HEK293 (cell line): Measurements from ENCODE around the gene VPS26B.
A peak's percentile ranks its signal among the peaks of the same experiment; 100 is the strongest.

Experiments
- CTCF ChIA-PET: fragments of 350-600 bp; formaldehyde crosslinking; extraction: SDS; loops from one replicate; lab custom pipeline; 2021; ENCODE audit warnings: antibody characterized with exemption; lab: Yijun Ruan, JAX
- POLR2A ChIA-PET: fragments of 300-600 bp; formaldehyde crosslinking; extraction: SDS; loops from one replicate; lab custom pipeline; 2020; ENCODE audit warnings: antibody characterized with exemption, inconsistent platforms; lab: Yijun Ruan, JAX
- H3K27ac ChIP-seq: fragments of 200-500 bp; sonication (Bioruptor generic); 2 replicates; pipeline ENCODE4 v1.5.1; 2014; ENCODE audit warnings: low read depth, low read length, control low read depth, inconsistent platforms; ENCODE audit errors: extremely low read depth
- H3K36me3 ChIP-seq, 2 experiments: fragments of 200-500 bp in 1 of 2; sonication (Bioruptor generic) in 1 of 2; 1 replicate in 1 of 2; 2 replicates in 1 of 2; pipeline ENCODE4 v1.5.1; 2014 to 2017; ENCODE audit warnings: inconsistent platforms in 2 of 2, low read length in 2 of 2; ENCODE audit not compliant: control insufficient read depth in 2 of 2, insufficient read depth in 1 of 2
- H3K4me1 ChIP-seq: fragments of 200-500 bp; sonication (Bioruptor generic); 2 replicates; pipeline ENCODE4 v1.5.1; 2014; ENCODE audit warnings: mild to moderate bottlenecking, low read length, inconsistent platforms; ENCODE audit not compliant: control insufficient read depth, insufficient read depth
- H3K4me3 ChIP-seq: 2 replicates; pipeline ENCODE4 v1.5.1; 2011; ENCODE audit warnings: low read depth, mild to moderate bottlenecking, control low read depth, low read length, moderate library complexity
- H3K9me3 ChIP-seq: fragments of 200-500 bp; sonication (Bioruptor generic); 2 replicates; pipeline ENCODE4 v1.5.1; 2014; ENCODE audit warnings: low read depth, low read length, inconsistent platforms; ENCODE audit not compliant: control insufficient read depth, insufficient read depth
- FEZF1 ChIP-seq: fragments of 450-650 bp; formaldehyde crosslinking; IDR thresholded peaks from 2 replicates; pipeline ENCODE4 v1.5.1; 2016; ENCODE audit warnings: missing biosample characterization, missing genetic modification characterization
- OVOL3 ChIP-seq: fragments of 450-650 bp; formaldehyde crosslinking; IDR thresholded peaks from 2 replicates; pipeline ENCODE4 v1.5.1; 2016; ENCODE audit warnings: missing biosample characterization, missing genetic modification characterization
- ZBTB1 ChIP-seq: fragments of 450-650 bp; formaldehyde crosslinking; IDR thresholded peaks from 2 replicates; pipeline ENCODE4 v1.5.1; 2016; ENCODE audit warnings: missing biosample characterization, missing genetic modification characterization
- ZBTB17 ChIP-seq: fragments of 450-650 bp; formaldehyde crosslinking; IDR thresholded peaks from 2 replicates; pipeline ENCODE4 v1.5.1; 2016; ENCODE audit warnings: missing biosample characterization, missing genetic modification characterization
- ZFP69B ChIP-seq: fragments of 450-650 bp; formaldehyde crosslinking; IDR thresholded peaks from 2 replicates; pipeline ENCODE4 v1.5.1; 2016; ENCODE audit warnings: missing biosample characterization, missing genetic modification characterization
- ZNF138 ChIP-seq: fragments of 450-650 bp; formaldehyde crosslinking; IDR thresholded peaks from 2 replicates; pipeline ENCODE4 v1.5.1; 2016; ENCODE audit warnings: missing biosample characterization, missing genetic modification characterization, borderline replicate concordance
- ZNF175 ChIP-seq: fragments of 450-650 bp; formaldehyde crosslinking; IDR thresholded peaks from 2 replicates; pipeline ENCODE4 v1.5.1; 2016; ENCODE audit warnings: missing biosample characterization, missing genetic modification characterization
- ZNF19 ChIP-seq: fragments of 450-650 bp; formaldehyde crosslinking; IDR thresholded peaks from 2 replicates; pipeline ENCODE4; 2016; ENCODE audit warnings: missing biosample characterization, missing genetic modification characterization, low read depth
- ZNF202 ChIP-seq: fragments of 450-650 bp; formaldehyde crosslinking; IDR thresholded peaks from 2 replicates; pipeline ENCODE4 v1.5.1; 2016; ENCODE audit warnings: missing biosample characterization, missing genetic modification characterization, borderline replicate concordance
- ZNF341 ChIP-seq: fragments of 450-650 bp; formaldehyde crosslinking; IDR thresholded peaks from 2 replicates; pipeline ENCODE4; 2016; ENCODE audit warnings: low read depth, missing biosample characterization, missing genetic modification characterization
- ZNF530 ChIP-seq: fragments of 450-650 bp; formaldehyde crosslinking; IDR thresholded peaks from 2 replicates; pipeline ENCODE4 v1.5.1; 2016; ENCODE audit warnings: low read depth, missing biosample characterization, missing genetic modification characterization
- ZNF560 ChIP-seq: fragments of 450-650 bp; formaldehyde crosslinking; IDR thresholded peaks from 2 replicates; pipeline ENCODE4 v1.5.1; 2017; ENCODE audit warnings: missing biosample characterization, missing genetic modification characterization, borderline replicate concordance
- ZNF629 ChIP-seq: fragments of 450-650 bp; formaldehyde crosslinking; IDR thresholded peaks from 2 replicates; pipeline ENCODE4 v1.5.1; 2017; ENCODE audit warnings: missing biosample characterization, missing genetic modification characterization
- TF ChIP-seq, protein P1 (sequence below): fragments of 450-650 bp; formaldehyde crosslinking; IDR thresholded peaks from 2 replicates; pipeline ENCODE4 v1.5.1; 2016; ENCODE audit warnings: missing biosample characterization, missing genetic modification characterization
- TF ChIP-seq, protein P2 (sequence below): fragments of 450-650 bp; formaldehyde crosslinking; IDR thresholded peaks from 2 replicates; pipeline ENCODE4 v1.5.1; 2016; ENCODE audit warnings: missing biosample characterization, missing genetic modification characterization, borderline replicate concordance
- TF ChIP-seq, protein P3 (sequence below): fragments of 450-650 bp; formaldehyde crosslinking; IDR thresholded peaks from 2 replicates; pipeline ENCODE4 v1.5.1; 2017; ENCODE audit warnings: missing biosample characterization, missing genetic modification characterization
- TF ChIP-seq, protein P4 (sequence below): fragments of 450-650 bp; formaldehyde crosslinking; IDR thresholded peaks from 2 replicates; pipeline ENCODE4 v1.5.1; 2016; ENCODE audit warnings: missing biosample characterization, missing genetic modification characterization

The VPS26B gene

DNA sequence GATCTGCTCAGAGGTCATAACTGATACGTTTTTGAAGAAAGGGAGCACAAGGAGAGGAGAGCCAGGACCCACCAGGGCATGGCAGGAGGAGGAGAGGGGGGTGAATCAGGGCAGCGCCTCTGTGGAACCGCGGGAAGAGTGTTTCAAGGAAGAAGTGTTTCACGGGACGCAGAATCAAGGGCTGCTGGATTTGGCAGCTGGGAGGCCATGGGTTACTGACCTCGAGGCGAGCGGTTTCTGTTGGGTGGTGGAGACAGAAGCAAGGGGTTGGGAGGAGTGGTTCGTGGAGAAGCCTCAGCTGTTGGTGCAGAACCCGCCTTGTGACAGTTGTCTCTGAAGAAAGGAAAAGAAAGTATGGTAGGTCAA, 13.1 kb downstream of the VPS26B start:
- Histone ChIP-seq H3K27ac (no peak overlapping the region), H3K4me3 (no peak overlapping the region), H3K9me3 (no peaks in the 10 kb centered on the region), H3K36me3 (peaks cover 0 to 68% of the 10 kb centered on the region in 2 experiments; a peak in 1 of 3 replicates), H3K4me1 (no peaks in the 10 kb centered on the region)
- TF ChIP-seq ZNF19 (tag by site-specific recombination) (no peak), OVOL3 (tag by site-specific recombination) (no peak), ZNF560 (no peak), ZNF175 (no peak), FEZF1 (tag by site-specific recombination) (no peak), ZNF138 (tag by site-specific recombination) (no peak), ZNF202 (tag by site-specific recombination) (no peak)
- ChIA-PET CTCF (no interaction called here), POLR2A (interaction anchor here (1.1 kb wide), 1 partner anchor 13 kb away, joined by 4 read pairs; the partner anchor contains the start of genes NCAPD3 and VPS26B)

DNA sequence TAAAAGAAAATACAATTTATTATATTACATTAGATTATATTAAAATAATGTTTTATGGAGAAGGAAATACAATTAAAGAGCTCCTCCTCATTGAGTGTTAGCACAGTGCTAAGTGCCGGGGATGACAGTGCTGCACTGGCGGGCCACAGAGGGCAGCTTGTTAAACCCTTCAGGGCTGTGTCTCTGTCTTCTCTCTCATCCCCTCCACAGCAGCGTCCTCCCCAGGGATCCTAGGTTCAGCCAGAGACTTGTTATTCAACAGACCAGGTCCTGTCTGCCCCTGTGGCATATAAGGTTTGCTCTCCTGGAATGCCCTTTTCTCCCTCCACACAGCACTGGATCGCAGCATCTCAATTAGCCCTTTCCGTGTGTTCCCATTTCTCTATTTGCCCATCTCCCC, 14.5 kb downstream of the VPS26B start:
- H3K27ac ChIP-seq = no peak overlapping the region
- ChIA-PET POLR2A (no interaction called here), CTCF (no interaction called here)
- TF ChIP-seq ZNF530 (tag by site-specific recombination) (no peak), ZNF629 (tag by site-specific recombination) (no peak), ZBTB1 (tag by site-specific recombination) (no peak), ZFP69B (tag by site-specific recombination) (no peak)
- TF ChIP-seq, protein P1, sequence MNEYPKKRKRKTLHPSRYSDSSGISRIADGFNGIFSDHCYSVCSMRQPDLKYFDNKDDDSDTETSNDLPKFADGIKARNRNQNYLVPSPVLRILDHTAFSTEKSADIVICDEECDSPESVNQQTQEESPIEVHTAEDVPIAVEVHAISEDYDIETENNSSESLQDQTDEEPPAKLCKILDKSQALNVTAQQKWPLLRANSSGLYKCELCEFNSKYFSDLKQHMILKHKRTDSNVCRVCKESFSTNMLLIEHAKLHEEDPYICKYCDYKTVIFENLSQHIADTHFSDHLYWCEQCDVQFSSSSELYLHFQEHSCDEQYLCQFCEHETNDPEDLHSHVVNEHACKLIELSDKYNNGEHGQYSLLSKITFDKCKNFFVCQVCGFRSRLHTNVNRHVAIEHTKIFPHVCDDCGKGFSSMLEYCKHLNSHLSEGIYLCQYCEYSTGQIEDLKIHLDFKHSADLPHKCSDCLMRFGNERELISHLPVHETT (tag by site-specific recombination) = no peak
- TF ChIP-seq, protein P2, sequence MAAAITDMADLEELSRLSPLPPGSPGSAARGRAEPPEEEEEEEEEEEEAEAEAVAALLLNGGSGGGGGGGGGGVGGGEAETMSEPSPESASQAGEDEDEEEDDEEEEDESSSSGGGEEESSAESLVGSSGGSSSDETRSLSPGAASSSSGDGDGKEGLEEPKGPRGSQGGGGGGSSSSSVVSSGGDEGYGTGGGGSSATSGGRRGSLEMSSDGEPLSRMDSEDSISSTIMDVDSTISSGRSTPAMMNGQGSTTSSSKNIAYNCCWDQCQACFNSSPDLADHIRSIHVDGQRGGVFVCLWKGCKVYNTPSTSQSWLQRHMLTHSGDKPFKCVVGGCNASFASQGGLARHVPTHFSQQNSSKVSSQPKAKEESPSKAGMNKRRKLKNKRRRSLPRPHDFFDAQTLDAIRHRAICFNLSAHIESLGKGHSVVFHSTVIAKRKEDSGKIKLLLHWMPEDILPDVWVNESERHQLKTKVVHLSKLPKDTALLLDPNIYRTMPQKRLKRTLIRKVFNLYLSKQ = no peak
- peaks cover 0 to 82% of the 10 kb centered on the region in 2 experiments; a peak in 1 of 3 replicates for H3K36me3 ChIP-seq
- no peak overlapping the region for H3K4me3 ChIP-seq
- H3K4me1 ChIP-seq = no peaks in the 10 kb centered on the region
- H3K9me3 ChIP-seq = no peaks in the 10 kb centered on the region

DNA sequence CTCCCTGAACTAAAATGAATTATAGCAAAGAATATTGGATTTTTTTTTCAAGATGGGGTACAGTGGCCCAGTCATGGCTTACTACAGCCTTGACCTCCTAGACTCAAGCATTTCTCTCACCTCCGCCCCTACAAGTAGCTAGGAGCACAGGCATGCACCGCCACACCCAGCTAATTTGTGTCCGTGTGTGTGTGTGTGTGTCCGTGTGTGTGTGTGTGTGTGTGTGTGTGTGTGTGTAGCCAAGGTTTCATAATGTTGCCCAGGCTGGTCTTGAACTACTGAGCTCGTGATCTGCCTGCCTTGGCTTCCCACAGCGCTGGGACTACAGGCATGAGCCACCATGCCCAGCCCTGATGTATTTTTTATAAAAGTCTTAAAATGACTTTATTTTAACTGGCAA, 16.1 kb downstream of the VPS26B start:
- TF ChIP-seq, protein P3, sequence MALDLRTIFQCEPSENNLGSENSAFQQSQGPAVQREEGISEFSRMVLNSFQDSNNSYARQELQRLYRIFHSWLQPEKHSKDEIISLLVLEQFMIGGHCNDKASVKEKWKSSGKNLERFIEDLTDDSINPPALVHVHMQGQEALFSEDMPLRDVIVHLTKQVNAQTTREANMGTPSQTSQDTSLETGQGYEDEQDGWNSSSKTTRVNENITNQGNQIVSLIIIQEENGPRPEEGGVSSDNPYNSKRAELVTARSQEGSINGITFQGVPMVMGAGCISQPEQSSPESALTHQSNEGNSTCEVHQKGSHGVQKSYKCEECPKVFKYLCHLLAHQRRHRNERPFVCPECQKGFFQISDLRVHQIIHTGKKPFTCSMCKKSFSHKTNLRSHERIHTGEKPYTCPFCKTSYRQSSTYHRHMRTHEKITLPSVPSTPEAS = peak; percentile 90
- no peak for TF ChIP-seq ZNF341 (tag by site-specific recombination)
- Histone ChIP-seq H3K9me3 (no peaks in the 10 kb centered on the region), H3K27ac (no peak overlapping the region), H3K4me3 (no peak overlapping the region), H3K36me3 (peaks cover 0 to 88% of the 10 kb centered on the region in 2 experiments; a peak in 1 of 3 replicates), H3K4me1 (no peaks in the 10 kb centered on the region)
- ChIA-PET POLR2A (interaction anchor here (0.7 to 1.3 kb wide), 2 partner anchors 11 to 16 kb away, joined by 4 to 6 read pairs; partner anchors contain the start of genes NCAPD3 and VPS26B), CTCF (interaction anchor here (0.7 to 1.0 kb wide), 2 partner anchors 38 to 189 kb away, joined by 3 to 7 read pairs; no protein-coding TSS in a partner anchor)

DNA sequence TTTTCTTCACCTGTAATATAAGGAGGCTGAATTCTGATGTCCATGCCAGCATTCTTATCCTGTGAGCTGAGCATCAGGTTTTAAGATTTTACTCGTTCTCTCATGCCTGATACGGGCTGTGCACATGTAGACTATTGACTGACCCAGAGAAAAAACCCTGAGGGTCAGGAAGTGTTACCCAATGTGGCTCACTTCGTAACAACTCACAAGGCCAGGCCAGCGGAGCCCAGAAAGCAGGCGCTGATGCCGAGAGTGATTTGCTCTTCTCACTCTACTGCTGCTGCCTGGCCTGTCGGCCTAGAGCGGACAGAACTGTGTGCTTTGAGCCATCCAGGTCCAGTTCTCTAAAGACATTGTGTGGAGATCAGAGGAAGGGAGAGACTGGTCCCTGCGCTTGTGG, 17.9 kb downstream of the VPS26B start:
- no peaks in the 10 kb centered on the region for H3K9me3 ChIP-seq
- H3K36me3 ChIP-seq = peaks cover 0 to 90% of the 10 kb centered on the region in 2 experiments; a peak in 1 of 3 replicates
- CTCF ChIA-PET = no interaction called here
- POLR2A ChIA-PET = interaction anchor here (1.3 kb wide), 1 partner anchor 19 kb away, joined by 5 read pairs; the partner anchor contains the start of gene NCAPD3
- TF ChIP-seq ZBTB17 (tag by site-specific recombination) = peak; percentile 78
- TF ChIP-seq, protein P4, sequence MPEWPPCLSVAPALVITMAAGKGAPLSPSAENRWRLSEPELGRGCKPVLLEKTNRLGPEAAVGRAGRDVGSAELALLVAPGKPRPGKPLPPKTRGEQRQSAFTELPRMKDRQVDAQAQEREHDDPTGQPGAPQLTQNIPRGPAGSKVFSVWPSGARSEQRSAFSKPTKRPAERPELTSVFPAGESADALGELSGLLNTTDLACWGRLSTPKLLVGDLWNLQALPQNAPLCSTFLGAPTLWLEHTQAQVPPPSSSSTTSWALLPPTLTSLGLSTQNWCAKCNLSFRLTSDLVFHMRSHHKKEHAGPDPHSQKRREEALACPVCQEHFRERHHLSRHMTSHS (tag by site-specific recombination) = no peak
- TF ChIP-seq, all 188 proteins: peak for 1
- no peak overlapping the region for H3K4me3 ChIP-seq
- no peaks in the 10 kb centered on the region for H3K4me1 ChIP-seq
- no peak overlapping the region for H3K27ac ChIP-seq
